NCI-H146 treated with DMSO at 0.1 percent for 48 hours (cell line): ENCODE results near the gene CYP2W1.
"Not testable (repeated sequence)": the region's sequence is repeated elsewhere in the genome, so short reads cannot be mapped to it uniquely, and the experiment has no call there.

Experiments used
- DNase-seq: peaks from one replicate; lab custom pipeline; 2025; ENCODE audit not compliant: unreplicated experiment; lab: John Stamatoyannopoulos, UW

The CYP2W1 gene

GRCh38 chr7:995571-995970 lies 12.6 kb downstream of the CYP2W1 start:
- DNase-seq = no peak

- no peak for DNase-seq
These were observed 13.3 kb downstream of the CYP2W1 start for GRCh38 chr7:996079-996872.

- DNase-seq = no peak
These were observed 14.7 kb downstream of the CYP2W1 start for GRCh38 chr7:997404-998395.

DNA sequence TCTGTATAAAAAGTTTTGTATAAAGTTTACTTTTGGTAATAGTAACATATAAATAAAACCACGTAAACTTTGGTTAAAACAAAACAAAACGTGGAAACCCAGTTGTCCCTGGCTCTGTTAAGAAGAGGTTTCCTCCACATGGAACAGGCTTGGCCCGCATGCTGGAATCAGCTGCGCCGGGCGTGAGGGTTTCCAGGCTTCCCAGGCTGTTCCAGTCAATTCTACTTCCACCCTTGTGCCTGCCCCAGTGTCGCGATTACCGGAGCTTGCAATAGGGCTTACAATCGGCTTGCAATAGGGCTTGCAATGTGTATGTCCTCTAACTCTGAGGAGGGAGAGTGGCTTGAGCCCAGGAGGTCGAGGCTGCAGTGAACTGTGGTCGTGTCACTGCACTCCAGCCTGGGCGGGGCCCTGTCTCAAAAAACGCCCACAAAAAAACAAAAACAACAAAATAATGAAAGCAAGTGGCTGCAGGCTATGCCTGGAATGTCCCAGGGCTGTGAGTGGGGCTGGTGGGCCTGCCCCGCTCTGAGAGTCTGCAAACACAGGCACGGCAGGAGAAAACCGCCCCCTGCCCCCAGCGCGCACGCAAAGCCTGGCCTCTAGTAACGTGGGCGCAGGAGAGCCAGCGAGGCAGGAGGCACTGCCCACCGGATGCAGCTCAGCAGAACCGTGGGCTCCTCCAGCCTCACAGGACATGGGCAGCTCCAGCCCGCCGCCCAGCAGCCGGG lies 16.3 kb downstream of the CYP2W1 start:
- no peak for DNase-seq

GRCh38 chr7:999941-1000935 lies 17.3 kb downstream of the CYP2W1 start:
- DNase-seq = no peak

DNA sequence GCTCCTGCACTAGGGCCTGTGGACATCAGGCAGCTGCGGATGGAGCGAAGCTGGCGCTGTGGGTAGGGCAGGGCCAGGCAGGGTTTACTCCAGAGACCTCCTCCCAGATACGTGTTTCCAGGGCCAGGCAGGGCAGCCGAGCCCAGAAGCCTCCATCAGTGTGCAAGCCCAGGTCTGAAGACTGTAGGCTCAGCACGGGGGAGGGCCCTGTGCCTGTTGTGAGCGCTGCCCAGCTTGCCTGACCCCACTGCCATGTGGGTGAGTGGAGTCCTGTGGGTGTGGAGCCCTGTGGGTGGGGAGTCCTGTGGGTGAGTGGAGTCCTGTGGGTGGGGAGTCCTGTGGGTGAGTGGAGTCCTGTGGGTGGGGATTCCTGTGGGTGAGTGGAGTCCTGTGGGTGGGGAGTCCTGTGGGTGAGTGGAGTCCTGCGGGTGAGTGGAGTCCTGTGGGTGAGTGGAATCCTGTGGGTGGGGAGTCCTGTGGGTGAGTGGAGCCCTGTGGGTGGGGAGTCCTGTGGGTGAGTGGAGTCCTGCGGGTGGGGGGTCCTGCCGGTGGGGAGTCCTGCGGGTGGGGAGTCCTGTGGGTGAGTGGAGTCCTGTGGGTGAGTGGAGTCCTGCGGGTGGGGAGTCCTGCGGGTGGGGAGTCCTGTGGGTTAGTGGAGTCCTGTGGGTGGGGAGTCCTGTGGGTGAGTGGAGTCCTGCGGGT lies 18.2 kb downstream of the CYP2W1 start:
- DNase-seq = not testable (repeated sequence)

- DNase-seq = not testable (repeated sequence)
These were observed 19.0 kb downstream of the CYP2W1 start for GRCh38 chr7:1002026-1002425.

DNA sequence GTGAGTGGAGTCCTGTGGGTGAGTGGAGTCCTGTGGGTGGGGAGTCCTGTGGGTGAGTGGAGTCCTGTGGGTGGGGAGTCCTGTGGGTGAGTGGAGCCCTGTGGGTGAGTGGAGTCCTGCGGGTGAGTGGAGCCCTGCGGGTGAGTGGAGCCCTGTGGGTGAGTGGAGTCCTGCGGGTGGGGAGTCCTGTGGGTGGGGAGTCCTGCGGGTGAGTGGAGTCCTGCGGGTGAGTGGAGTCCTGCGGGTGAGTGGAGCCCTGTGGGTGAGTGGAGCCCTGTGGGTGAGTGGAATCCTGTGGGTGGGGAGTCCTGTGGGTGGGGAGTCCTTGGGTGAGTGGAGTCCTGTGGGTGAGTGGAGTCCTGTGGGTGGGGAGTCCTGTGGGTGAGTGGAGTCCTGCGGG lies 19.5 kb downstream of the CYP2W1 start:
- DNase-seq = not testable (repeated sequence)

GRCh38 chr7:1004018-1004852 lies 21.3 kb downstream of the CYP2W1 start:
- no peak for DNase-seq

DNA sequence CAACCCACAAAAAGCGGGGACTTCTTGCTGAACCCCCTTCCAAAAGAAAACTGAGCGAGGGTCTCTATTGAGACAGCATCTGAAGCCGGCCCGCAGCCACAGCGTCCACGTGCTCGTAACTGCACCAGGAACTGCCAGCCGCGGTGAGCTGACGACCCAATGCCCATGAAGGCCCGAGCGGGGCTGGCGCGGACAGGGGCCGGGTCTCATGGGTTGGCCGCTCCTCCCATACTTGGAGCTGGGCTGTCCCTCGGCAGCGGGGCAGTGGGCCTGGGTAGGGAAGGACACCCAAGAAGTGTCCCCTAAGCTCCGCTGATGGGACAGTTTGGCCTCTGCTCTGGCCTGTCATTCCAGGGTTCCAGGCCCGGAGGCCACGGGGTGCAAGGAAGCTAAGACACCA lies 22.3 kb downstream of the CYP2W1 start:
- no peak for DNase-seq

DNA sequence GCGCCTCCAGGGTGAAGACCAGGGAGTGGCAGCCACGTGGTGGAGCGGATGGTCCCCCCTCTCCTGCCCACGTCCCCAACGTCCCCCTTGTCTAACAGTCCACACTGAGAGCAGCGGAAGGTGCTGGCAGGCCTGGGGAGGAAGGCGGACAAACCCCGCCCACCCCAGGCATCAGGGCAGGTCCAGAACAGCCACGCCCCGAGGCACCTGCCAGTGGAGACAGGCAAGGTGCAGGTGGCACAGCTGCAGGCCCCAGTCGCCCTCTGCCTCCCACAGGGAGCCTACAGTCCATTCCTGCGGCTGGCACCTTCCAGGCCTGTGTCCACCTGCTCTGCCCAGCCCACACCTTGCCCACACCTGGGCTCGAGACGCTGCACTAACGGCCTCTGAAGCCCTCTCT lies 24.9 kb downstream of the CYP2W1 start:
- no peak for DNase-seq

DNA sequence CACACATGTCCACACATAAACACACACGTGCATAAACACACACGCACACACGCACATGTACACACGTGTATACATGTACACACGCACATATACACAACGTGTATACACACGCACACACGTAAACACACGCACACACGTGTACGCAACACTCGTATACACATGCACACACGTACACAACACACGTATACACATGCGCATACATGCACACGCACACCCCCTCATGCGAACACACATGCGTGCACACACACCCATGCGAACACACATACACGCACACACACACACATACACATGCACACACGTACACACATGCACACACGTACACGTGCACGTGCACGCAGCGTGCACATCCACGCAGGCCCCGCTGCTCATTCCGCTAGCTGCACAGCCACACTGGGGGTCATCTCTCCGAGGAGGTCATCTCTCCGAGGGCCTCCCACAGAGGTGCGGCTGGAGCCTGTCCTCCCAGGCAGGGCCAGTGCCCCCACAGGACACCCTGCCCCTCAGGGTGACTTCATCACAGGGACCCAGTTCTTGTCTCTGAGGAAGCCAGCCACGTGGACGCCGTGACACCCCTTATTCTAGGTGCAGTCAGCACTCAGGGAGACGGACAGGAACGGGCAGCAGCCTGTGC lies 25.9 kb downstream of the CYP2W1 start:
- DNase-seq = no peak

DNA sequence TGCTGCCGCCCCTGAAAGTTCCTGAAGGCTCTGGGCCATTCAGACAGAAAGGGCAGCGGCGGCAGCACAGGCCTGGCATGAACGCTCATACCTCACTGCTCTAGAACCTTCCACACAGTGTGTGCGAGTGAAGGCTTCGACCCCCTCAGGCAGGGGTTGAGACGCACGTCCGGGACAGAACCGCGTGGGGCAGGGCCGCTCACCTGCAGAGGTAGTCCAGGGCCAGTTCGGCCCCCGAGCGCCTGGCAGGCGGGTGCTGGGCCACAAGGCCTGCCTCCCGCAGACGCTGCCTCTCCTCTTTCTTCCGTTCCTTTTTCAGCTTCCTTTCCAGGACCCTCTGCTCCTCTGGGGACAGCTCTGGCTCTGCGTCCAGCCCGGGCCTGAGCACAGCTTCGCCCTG lies 26.8 kb downstream of the CYP2W1 start:
- no peak for DNase-seq

GRCh38 chr7:1010226-1010625 lies 27.2 kb downstream of the CYP2W1 start:
- DNase-seq = no peak

DNA sequence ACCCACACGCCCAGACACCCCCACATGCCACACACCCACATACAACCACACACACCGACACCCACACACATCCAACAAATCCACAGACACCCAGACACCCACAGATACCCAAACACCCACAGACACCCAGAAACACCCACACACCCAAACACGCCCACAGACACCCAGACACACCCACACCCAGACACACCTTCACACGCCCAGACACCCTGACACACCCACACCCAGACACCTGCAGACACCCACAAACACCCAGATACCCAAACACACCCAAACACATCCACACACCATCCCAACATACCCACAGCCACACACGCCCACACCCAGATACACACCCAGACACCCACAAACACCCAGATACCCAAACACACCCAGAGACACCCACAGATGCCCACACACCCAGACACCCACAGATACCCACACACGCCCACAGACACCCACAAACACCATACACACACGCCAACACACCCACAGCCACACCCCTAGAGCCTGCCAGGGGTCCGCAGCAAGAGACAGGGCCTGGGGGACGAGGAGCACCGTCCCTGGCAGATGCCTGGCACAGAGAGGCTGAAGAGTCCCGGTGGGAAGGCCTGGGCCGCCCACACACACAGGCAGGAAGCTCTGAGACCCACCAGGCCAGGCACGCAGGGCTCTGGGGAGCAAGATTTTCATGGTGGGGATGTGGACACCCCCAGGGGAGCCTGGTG lies 28.5 kb downstream of the CYP2W1 start:
- DNase-seq = no peak

- no peak for DNase-seq
These were observed 29.2 kb downstream of the CYP2W1 start for GRCh38 chr7:1012004-1012715.

DNA sequence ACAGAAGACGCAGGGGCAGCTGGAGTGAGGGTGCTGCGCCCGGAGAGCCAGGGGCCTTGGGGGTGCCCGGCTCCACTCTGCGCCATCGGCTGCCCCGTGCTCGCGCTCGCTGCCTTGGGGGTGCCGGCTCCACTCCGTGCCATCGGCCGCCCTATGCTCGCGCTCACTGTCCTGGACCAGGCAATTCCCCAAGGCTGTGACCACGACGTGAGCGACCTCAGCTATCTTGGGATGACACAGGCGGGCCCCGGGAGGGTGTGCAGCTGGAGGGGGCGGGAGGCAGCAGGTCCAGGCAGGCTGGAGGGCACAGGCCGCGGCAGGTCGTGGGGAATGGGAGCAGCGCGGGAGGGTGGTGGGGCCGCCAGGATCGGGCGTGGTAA lies 29.7 kb downstream of the CYP2W1 start:
- DNase-seq = no peak
